GM12873 (cell line): ENCODE data around the gene RAC3.

Source experiments
- CTCF ChIP-seq: IDR thresholded peaks from 2 replicates; pipeline ENCODE4 v1.5.1; 2012; ENCODE audit warnings: low read depth, mild to moderate bottlenecking, moderate library complexity, low read length, control low read depth; ENCODE audit not compliant: insufficient read depth; ENCODE audit errors: missing control alignments

Gene RAC3

GRCh38 chr17:82023447-82024241, 7.8 kb upstream of the RAC3 start:
- TF ChIP-seq CTCF: no peak

GRCh38 chr17:82024859-82025258, 6.6 kb upstream of the RAC3 start:
- no peak for TF ChIP-seq CTCF

GRCh38 chr17:82025401-82026107, 5.9 kb upstream of the RAC3 start:
- no peak for TF ChIP-seq CTCF

GRCh38 chr17:82028246-82028645, 3.2 kb upstream of the RAC3 start:
- TF ChIP-seq CTCF: no peak

DNA sequence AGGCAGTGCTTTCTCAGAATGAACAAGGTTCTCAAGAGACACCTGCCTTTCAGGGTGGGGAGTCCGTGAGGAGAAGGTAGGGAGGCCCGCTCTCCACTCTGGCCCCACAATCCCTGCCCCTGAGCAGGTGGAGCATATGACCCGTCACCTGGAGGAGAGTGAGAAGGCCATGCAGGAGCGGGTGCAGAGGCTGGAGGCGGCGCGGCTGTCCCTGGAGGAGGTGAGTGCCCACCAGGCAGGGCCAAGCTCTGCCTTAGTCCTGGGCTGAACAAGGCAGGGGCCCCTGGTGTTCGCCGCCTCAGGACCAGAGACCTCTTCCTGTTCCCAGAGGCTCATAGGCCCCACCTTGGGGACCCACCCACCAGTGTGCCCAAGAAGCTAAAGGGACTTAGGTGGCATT, 2.5 kb upstream of the RAC3 start:
- no peak for TF ChIP-seq CTCF

GRCh38 chr17:82029391-82029790, 2.1 kb upstream of the RAC3 start:
- TF ChIP-seq CTCF: no peak

- no peak for TF ChIP-seq CTCF
Observed at GRCh38 chr17:82029990-82030469, 1.4 kb upstream of the RAC3 start.
